ENCODE results near the gene STX1B. TPM values are rescaled to one million over a fixed set of nuclear protein-coding genes. Genes with fewer than 3 reads are reported as not detected.
"Not testable (repeated sequence)": the region's sequence is repeated elsewhere in the genome, so short reads cannot be mapped to it uniquely, and the experiment has no call there.

STX1B gene
- total RNA-seq: 0.41 and 2.6 TPM in 2 replicates

GRCh38 chr16:31010585-31011325 lies at the start of gene STX1B:
TSS of gene STX1B (minus strand) at chr16:31010638. CDS start at chr16:31010396, 242 bp downstream.
- DNase-seq (ENCODE audit: extremely low read depth, low read depth, low spot score): no peak

GRCh38 chr16:31055613-31056012 lies 45.2 kb upstream of the STX1B start:
- DNase-seq (ENCODE audit: extremely low read depth, low read depth, low spot score): no peak

GRCh38 chr16:31052114-31052513 lies 41.7 kb upstream of the STX1B start:
- DNase-seq (ENCODE audit: extremely low read depth, low read depth, low spot score): no peak

GRCh38 chr16:31050280-31051030 lies 40.0 kb upstream of the STX1B start:
- DNase-seq (ENCODE audit: extremely low read depth, low read depth, low spot score): no peak

GRCh38 chr16:31043898-31044481 lies 33.6 kb upstream of the STX1B start:
- no peak for DNase-seq (ENCODE audit: extremely low read depth, low read depth, low spot score)

- DNase-seq (ENCODE audit: extremely low read depth, low read depth, low spot score): no peak
Observed at GRCh38 chr16:31043352-31043751, 32.9 kb upstream of the STX1B start.

- DNase-seq (ENCODE audit: extremely low read depth, low read depth, low spot score): no peak
Observed at GRCh38 chr16:31042866-31043265, 32.4 kb upstream of the STX1B start.

- DNase-seq (ENCODE audit: extremely low read depth, low read depth, low spot score): no peak
Observed at GRCh38 chr16:31038993-31039392, 28.6 kb upstream of the STX1B start.

GRCh38 chr16:31036691-31037090 lies 26.3 kb upstream of the STX1B start:
- DNase-seq (ENCODE audit: extremely low read depth, low read depth, low spot score): no peak

GRCh38 chr16:31033709-31034492 lies 23.5 kb upstream of the STX1B start:
- no peak for DNase-seq (ENCODE audit: extremely low read depth, low read depth, low spot score)

GRCh38 chr16:31032736-31033708 lies 22.6 kb upstream of the STX1B start, which contains the start of gene STX4:
TSS of gene STX4 (plus strand) at chr16:31033558. CDS start at chr16:31033806, 248 bp downstream.
- peak; percentile 91 for DNase-seq (ENCODE audit: extremely low read depth, low read depth, low spot score)

- DNase-seq (ENCODE audit: extremely low read depth, low read depth, low spot score): no peak
Observed at GRCh38 chr16:31031276-31031675, 20.8 kb upstream of the STX1B start.

- no peak for DNase-seq (ENCODE audit: extremely low read depth, low read depth, low spot score)
Observed at GRCh38 chr16:31029272-31029671, 18.8 kb upstream of the STX1B start.

GRCh38 chr16:31025339-31025738 lies 14.9 kb upstream of the STX1B start:
- DNase-seq (ENCODE audit: extremely low read depth, low read depth, low spot score): no peak

GRCh38 chr16:31023627-31024226 lies 13.3 kb upstream of the STX1B start:
- no peak for DNase-seq (ENCODE audit: extremely low read depth, low read depth, low spot score)

GRCh38 chr16:31023252-31023602 lies 12.8 kb upstream of the STX1B start:
- no peak for DNase-seq (ENCODE audit: extremely low read depth, low read depth, low spot score)

GRCh38 chr16:31022544-31023251 lies 12.3 kb upstream of the STX1B start:
- no peak for DNase-seq (ENCODE audit: extremely low read depth, low read depth, low spot score)

- no peak for DNase-seq (ENCODE audit: extremely low read depth, low read depth, low spot score)
Observed at GRCh38 chr16:31020536-31020935, 10.1 kb upstream of the STX1B start.

GRCh38 chr16:31017756-31018155 lies 7.3 kb upstream of the STX1B start:
- not testable (repeated sequence) for DNase-seq (ENCODE audit: extremely low read depth, low read depth, low spot score)

All from glomerular endothelial cell (primary cell).